Measurements from ENCODE around the gene MFSD12.

GRCh38 chr19:3603121-3603811 lies 45.9 kb upstream of the MFSD12 start:
- TF ChIP-seq YY1 (IDR thresholded peaks at IDR 0.05; ENCODE audit: insufficient read depth, insufficient read length) (no peak), ZNF274 (IDR thresholded peaks at IDR 0.05; ENCODE audit: low read depth, low read length) (no peak), SUZ12 (IDR thresholded peaks at IDR 0.05; ENCODE audit: extremely low read depth, insufficient read depth, insufficient read length) (no peak)

Measured in NT2/D1 (cell line).